ENCODE data around the gene PAN3.

DNA sequence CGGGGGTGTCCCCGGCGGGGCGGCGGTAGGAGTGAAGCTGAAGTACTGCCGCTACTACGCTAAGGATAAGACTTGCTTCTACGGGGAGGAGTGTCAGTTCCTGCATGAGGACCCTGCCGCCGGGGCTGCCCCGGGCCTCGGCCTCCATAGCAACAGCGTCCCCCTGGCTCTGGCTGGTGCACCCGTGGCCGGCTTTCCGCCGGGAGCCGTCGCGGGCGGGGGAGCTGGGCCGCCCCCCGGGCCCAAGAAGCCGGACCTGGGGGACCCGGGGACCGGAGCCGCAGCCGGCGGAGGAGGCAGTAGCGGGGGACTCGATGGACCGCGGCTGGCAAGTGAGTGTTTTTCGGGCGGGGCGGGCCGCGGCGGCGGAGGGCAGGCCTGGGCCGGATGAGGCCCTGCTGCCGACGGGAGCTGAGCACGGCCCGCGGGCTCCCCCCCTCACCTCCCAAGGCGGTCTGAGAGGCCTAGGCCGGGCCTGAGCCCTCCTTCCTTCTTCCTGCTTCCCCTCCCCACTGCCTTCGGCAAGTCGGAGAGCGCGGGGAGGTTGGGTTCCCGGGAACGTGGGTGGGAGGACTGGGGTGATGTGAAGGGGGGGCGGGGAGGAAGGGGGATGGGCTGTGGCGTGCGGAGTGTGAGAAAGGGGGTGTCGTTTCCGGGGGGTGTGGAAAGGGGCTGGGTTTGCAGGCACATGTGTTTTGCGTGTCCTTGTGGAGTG lies 568 bp downstream of the PAN3 start:
- peak; percentile 37 for TF ChIP-seq POLR2A (IDR thresholded peaks at IDR 0.05; ENCODE audit: low read length)
- TF ChIP-seq GATA1 (IDR thresholded peaks at IDR 0.05; ENCODE audit: low read depth, low read length), result no peak
